Measurements from ENCODE around the gene DRD3. TPM values are rescaled to one million over a fixed set of nuclear protein-coding genes. Genes with fewer than 3 reads are reported as not detected.

The DRD3 gene
- total and polyA plus RNA-seq, 2 donors (not counting 3 experiments of a cell fraction or from before 2014, with no cell fraction given), result not detected

- Histone ChIP-seq H4K20me1 (replicated peaks; ENCODE audit: control insufficient read depth, extremely low read depth, insufficient read depth, low read length) (no peaks in the 10 kb centered on the region), H3K79me2 (ENCODE audit: control insufficient read depth, insufficient read depth, low read length) (no peaks in the 10 kb centered on the region), H3K27me3 (ENCODE audit: control insufficient read depth in 2 of 2, insufficient read depth in 2 of 2, low read length in 2 of 2) (peaks cover 29 to 33% of the 10 kb centered on the region in 2 experiments), H3K9ac (replicated peaks; ENCODE audit: extremely low read depth, insufficient read depth, low read length) (no peak overlapping the region), H2AFZ (ENCODE audit: low read depth, low read length) (no peak overlapping the region), H3K4me1 (ENCODE audit: control insufficient read depth, extremely low read depth, insufficient read depth, low read length) (no peaks in the 10 kb centered on the region), H3K9me3 (replicated peaks; ENCODE audit: control insufficient read depth, insufficient read depth, low read length) (no peaks in the 10 kb centered on the region), H3K4me2 (ENCODE audit: insufficient read depth, low read length) (no peak overlapping the region), H3K36me3 (ENCODE audit: control insufficient read depth in 2 of 2, extremely low read depth in 1 of 2, insufficient read depth in 2 of 2, low read length in 2 of 2) (no peaks in the 10 kb centered on the region), H3K27ac (ENCODE audit: insufficient read depth, low read depth, low read length) (no peak overlapping the region), H3K4me3 (replicated peaks in 1 of 3; ENCODE audit: insufficient read depth in 1 of 3, low read depth in 1 of 3, low read length in 3 of 3) (no peak overlapping the region), H3K9me1 (replicated peaks; ENCODE audit: control insufficient read depth, extremely low read depth, insufficient read depth, low read length) (no peaks in the 10 kb centered on the region)
- dilution Hi-C loops (cut with MboI; ENCODE audit: extremely low pct_ligation_motif_present, low sequenced_read_pairs) (no loop called here), intact Hi-C loops (cut with micrococcal nuclease) (no loop called here)
- BruUV-seq (replicated peaks), result no TSS peak
- POLR2A ChIA-PET, result no interaction called here
- CTCF ChIA-PET, result no interaction called here
- FAIRE-seq (no peak), DNase-seq (ENCODE audit: low read depth, low spot score) (no peak)
- TF ChIP-seq, protein P1, sequence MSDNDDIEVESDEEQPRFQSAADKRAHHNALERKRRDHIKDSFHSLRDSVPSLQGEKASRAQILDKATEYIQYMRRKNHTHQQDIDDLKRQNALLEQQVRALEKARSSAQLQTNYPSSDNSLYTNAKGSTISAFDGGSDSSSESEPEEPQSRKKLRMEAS (IDR thresholded peaks at IDR 0.05; ENCODE audit: insufficient read depth, insufficient read length), result no peak
- TF ChIP-seq MYC (IDR thresholded peaks at IDR 0.05; ENCODE audit: low read depth, low read length), result no peak
- TF ChIP-seq FOS (IDR thresholded peaks at IDR 0.05; ENCODE audit: borderline replicate concordance, insufficient read depth, low read length), result no peak
- no peak for TF ChIP-seq GATA2 (IDR thresholded peaks at IDR 0.05; ENCODE audit: insufficient read depth, insufficient read length, low read depth, low read length)
- TF ChIP-seq, protein P2, sequence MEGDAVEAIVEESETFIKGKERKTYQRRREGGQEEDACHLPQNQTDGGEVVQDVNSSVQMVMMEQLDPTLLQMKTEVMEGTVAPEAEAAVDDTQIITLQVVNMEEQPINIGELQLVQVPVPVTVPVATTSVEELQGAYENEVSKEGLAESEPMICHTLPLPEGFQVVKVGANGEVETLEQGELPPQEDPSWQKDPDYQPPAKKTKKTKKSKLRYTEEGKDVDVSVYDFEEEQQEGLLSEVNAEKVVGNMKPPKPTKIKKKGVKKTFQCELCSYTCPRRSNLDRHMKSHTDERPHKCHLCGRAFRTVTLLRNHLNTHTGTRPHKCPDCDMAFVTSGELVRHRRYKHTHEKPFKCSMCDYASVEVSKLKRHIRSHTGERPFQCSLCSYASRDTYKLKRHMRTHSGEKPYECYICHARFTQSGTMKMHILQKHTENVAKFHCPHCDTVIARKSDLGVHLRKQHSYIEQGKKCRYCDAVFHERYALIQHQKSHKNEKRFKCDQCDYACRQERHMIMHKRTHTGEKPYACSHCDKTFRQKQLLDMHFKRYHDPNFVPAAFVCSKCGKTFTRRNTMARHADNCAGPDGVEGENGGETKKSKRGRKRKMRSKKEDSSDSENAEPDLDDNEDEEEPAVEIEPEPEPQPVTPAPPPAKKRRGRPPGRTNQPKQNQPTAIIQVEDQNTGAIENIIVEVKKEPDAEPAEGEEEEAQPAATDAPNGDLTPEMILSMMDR (IDR thresholded peaks at IDR 0.05; ENCODE audit: extremely low read depth in 1 of 2, insufficient read depth in 1 of 2, low read depth in 1 of 2, low read length in 2 of 2), result no peak
- TF ChIP-seq POLR2AphosphoS5 (IDR thresholded peaks at IDR 0.05; ENCODE audit: insufficient read depth, low read depth, low read length), result no peak
- TF ChIP-seq JUN (IDR thresholded peaks at IDR 0.05; ENCODE audit: borderline replicate concordance, insufficient read depth, insufficient read length, low read depth), result no peak
- TF ChIP-seq EZH2 (IDR thresholded peaks at IDR 0.05; ENCODE audit: borderline replicate concordance, low read depth, low read length, severe bottlenecking), result no peak
- TF ChIP-seq POLR2A (IDR thresholded peaks at IDR 0.05; ENCODE audit: low read depth, low read length), result no peak
Observed at GRCh38 chr3:114171677-114172076, 7.2 kb downstream of the DRD3 start.
